HepG2 (cell line): Measurements from ENCODE around the gene ATG9A. TPM values are rescaled to one million over a fixed set of nuclear protein-coding genes. Genes with fewer than 3 reads are reported as not detected.

Source experiments
- JUNB ChIP-seq: sonication (generic); formaldehyde crosslinking; IDR thresholded peaks from 2 replicates; pipeline ENCODE4 v1.8.0; 2022; ENCODE audit warnings: missing genetic modification reagents, mild to moderate bottlenecking, borderline replicate concordance
- NCOA2 ChIP-seq: sonication (generic); formaldehyde crosslinking; IDR thresholded peaks from 2 replicates; pipeline ENCODE4 v1.8.0; 2022; ENCODE audit warnings: inconsistent platforms
- SPEN ChIP-seq: sonication (generic); formaldehyde crosslinking; IDR thresholded peaks from 2 replicates; pipeline ENCODE4 v1.5.1; 2020; ENCODE audit warnings: low read depth, mild to moderate bottlenecking, missing genetic modification reagents
- SRSF1 ChIP-seq: fragments of 200-400 bp; formaldehyde crosslinking; optimal IDR thresholded peaks from 2 replicates; pipeline ENCODE3; 2017; ENCODE audit warnings: mild to moderate bottlenecking, low read depth, low read length, moderate library complexity
- TGIF2 ChIP-seq: IDR thresholded peaks from 2 replicates; pipeline ENCODE4 v1.6.1; 2016; ENCODE audit warnings: control low read depth, missing compliant biosample characterization
- XBP1 ChIP-seq: sonication (generic); formaldehyde crosslinking; IDR thresholded peaks from 2 replicates; pipeline ENCODE4 v1.5.0; 2020; ENCODE audit warnings: missing genetic modification reagents
- YEATS2 ChIP-seq: sonication (generic); formaldehyde crosslinking; IDR thresholded peaks from 2 replicates; pipeline ENCODE4 v1.4.0; 2020; ENCODE audit warnings: missing genetic modification reagents, borderline replicate concordance
- ZNF260 ChIP-seq: sonication (generic); formaldehyde crosslinking; IDR thresholded peaks from 2 replicates; pipeline ENCODE4 v1.4.0; 2020; ENCODE audit warnings: missing genetic modification reagents, low read depth, mild to moderate bottlenecking, borderline replicate concordance
- ZNF484 ChIP-seq: sonication (generic); formaldehyde crosslinking; IDR thresholded peaks from 2 replicates; pipeline ENCODE4 v1.5.1; 2020; ENCODE audit warnings: mild to moderate bottlenecking, low read depth, missing genetic modification reagents, borderline replicate concordance
- ZNF768 ChIP-seq: sonication (generic); formaldehyde crosslinking; IDR thresholded peaks from 2 replicates; pipeline ENCODE4 v1.4.0; 2020; ENCODE audit warnings: missing genetic modification reagents
- ZNF790 ChIP-seq: sonication (generic); formaldehyde crosslinking; IDR thresholded peaks from 2 replicates; pipeline ENCODE4 v1.8.0; 2022; ENCODE audit warnings: missing genetic modification reagents, mild to moderate bottlenecking, borderline replicate concordance
- ZZZ3 ChIP-seq: sonication (generic); formaldehyde crosslinking; IDR thresholded peaks from 2 replicates; pipeline ENCODE4 v1.4.0; 2020; ENCODE audit warnings: missing genetic modification reagents, mild to moderate bottlenecking, borderline replicate concordance
- polyA plus RNA-seq, 8 experiments: library from polyadenylated mRNA; depleted of rRNA in 3 of 8; stranded (reverse) in 7 of 8; unstranded in 1 of 8; fragments of >200 nt; fragmentation: Illumina TruSeq in 4 of 8; extraction: Trizol in 4 of 8; gene quantifications; 2 replicates each; pipeline versions ENCODE4 v1.2.1 to v1.2.3, GENCODE V29; 2011 to 2016; ENCODE audit warnings: low read depth in 4 of 8, missing spikeins in 1 of 8, mixed read lengths in 1 of 8; ENCODE audit not compliant: insufficient read depth in 1 of 8
- total RNA-seq, 5 experiments: library from RNA; depleted of rRNA; stranded (reverse); fragments of >200 nt; fragmentation: Illumina TruSeq; extraction: Trizol; gene quantifications; 2 replicates each; pipeline ENCODE4 v1.2.3, GENCODE V29; 2016; ENCODE audit warnings: low read depth in 1 of 5
- TF ChIP-seq, protein P1 (sequence below): IDR thresholded peaks from 2 replicates; pipeline ENCODE4 v1.6.1; 2016; ENCODE audit warnings: low read depth, missing genetic modification reagents, missing compliant biosample characterization
- TF ChIP-seq, protein P2 (sequence below): sonication (generic); formaldehyde crosslinking; IDR thresholded peaks from 2 replicates; pipeline ENCODE4 v1.5.1; 2020; ENCODE audit warnings: mild to moderate bottlenecking, missing genetic modification reagents, moderate library complexity
- TF ChIP-seq, protein P3 (sequence below): sonication (generic); formaldehyde crosslinking; IDR thresholded peaks from 2 replicates; pipeline ENCODE4 v1.5.1; 2020; ENCODE audit warnings: mild to moderate bottlenecking, missing genetic modification reagents, moderate library complexity
- TF ChIP-seq, protein P4 (sequence below): sonication (generic); formaldehyde crosslinking; conservative IDR thresholded peaks from 2 replicates; pipeline ENCODE4 v1.4.0; 2020; ENCODE audit warnings: missing genetic modification reagents

ATG9A gene
- total and polyA plus RNA-seq, 2 of the 13 experiments (the other 11 are each of a cell fraction or from before 2014, with no cell fraction given) = 35.0 to 131 TPM

DNA sequence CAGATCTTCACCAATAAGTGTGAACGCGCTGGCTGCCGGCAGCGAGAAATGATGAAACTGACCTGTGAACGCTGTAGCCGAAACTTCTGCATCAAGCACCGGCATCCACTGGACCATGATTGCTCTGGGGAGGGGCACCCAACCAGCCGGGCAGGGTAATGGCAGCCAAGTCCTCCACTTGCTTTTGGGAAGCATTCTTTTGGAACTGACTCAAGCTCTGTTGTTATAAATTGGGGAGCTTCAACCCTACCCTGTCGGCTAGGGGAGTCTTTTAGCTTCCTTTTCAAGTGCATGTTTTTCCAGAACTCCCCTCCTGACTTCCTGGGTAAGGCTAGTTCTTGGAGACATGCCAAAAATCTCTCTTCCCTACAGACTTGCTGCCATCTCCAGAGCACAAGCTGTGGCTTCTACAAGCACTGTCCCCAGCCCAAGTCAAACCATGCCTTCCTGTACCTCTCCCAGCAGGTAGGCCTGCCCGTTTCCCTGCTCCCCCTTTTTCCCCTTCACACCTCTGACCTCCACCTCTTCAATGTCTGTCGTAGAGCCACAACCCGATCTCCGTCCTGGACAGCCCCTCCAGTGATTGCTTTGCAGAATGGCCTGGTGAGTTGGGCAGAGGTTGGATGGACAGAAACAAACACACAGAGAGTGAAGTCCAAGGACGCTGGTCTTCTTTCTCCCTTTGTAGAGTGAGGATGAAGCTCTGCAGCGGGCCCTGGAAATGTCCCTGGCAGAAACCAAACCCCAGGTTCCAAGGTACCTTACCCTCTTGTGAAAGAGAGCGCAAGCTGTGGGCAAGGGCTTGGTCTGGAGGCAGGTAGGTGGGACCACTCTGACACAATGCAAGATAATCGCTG lies 21.3 kb downstream of the ATG9A start (continued):
- TF ChIP-seq, protein P1, sequence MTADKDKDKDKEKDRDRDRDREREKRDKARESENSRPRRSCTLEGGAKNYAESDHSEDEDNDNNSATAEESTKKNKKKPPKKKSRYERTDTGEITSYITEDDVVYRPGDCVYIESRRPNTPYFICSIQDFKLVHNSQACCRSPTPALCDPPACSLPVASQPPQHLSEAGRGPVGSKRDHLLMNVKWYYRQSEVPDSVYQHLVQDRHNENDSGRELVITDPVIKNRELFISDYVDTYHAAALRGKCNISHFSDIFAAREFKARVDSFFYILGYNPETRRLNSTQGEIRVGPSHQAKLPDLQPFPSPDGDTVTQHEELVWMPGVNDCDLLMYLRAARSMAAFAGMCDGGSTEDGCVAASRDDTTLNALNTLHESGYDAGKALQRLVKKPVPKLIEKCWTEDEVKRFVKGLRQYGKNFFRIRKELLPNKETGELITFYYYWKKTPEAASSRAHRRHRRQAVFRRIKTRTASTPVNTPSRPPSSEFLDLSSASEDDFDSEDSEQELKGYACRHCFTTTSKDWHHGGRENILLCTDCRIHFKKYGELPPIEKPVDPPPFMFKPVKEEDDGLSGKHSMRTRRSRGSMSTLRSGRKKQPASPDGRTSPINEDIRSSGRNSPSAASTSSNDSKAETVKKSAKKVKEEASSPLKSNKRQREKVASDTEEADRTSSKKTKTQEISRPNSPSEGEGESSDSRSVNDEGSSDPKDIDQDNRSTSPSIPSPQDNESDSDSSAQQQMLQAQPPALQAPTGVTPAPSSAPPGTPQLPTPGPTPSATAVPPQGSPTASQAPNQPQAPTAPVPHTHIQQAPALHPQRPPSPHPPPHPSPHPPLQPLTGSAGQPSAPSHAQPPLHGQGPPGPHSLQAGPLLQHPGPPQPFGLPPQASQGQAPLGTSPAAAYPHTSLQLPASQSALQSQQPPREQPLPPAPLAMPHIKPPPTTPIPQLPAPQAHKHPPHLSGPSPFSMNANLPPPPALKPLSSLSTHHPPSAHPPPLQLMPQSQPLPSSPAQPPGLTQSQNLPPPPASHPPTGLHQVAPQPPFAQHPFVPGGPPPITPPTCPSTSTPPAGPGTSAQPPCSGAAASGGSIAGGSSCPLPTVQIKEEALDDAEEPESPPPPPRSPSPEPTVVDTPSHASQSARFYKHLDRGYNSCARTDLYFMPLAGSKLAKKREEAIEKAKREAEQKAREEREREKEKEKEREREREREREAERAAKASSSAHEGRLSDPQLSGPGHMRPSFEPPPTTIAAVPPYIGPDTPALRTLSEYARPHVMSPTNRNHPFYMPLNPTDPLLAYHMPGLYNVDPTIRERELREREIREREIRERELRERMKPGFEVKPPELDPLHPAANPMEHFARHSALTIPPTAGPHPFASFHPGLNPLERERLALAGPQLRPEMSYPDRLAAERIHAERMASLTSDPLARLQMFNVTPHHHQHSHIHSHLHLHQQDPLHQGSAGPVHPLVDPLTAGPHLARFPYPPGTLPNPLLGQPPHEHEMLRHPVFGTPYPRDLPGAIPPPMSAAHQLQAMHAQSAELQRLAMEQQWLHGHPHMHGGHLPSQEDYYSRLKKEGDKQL = no peak
- no peak for TF ChIP-seq ZNF260 (CRISPR knock-in tag)
- TF ChIP-seq TGIF2 (CRISPR knock-in tag) = peak; percentile 75
- TF ChIP-seq, protein P2, sequence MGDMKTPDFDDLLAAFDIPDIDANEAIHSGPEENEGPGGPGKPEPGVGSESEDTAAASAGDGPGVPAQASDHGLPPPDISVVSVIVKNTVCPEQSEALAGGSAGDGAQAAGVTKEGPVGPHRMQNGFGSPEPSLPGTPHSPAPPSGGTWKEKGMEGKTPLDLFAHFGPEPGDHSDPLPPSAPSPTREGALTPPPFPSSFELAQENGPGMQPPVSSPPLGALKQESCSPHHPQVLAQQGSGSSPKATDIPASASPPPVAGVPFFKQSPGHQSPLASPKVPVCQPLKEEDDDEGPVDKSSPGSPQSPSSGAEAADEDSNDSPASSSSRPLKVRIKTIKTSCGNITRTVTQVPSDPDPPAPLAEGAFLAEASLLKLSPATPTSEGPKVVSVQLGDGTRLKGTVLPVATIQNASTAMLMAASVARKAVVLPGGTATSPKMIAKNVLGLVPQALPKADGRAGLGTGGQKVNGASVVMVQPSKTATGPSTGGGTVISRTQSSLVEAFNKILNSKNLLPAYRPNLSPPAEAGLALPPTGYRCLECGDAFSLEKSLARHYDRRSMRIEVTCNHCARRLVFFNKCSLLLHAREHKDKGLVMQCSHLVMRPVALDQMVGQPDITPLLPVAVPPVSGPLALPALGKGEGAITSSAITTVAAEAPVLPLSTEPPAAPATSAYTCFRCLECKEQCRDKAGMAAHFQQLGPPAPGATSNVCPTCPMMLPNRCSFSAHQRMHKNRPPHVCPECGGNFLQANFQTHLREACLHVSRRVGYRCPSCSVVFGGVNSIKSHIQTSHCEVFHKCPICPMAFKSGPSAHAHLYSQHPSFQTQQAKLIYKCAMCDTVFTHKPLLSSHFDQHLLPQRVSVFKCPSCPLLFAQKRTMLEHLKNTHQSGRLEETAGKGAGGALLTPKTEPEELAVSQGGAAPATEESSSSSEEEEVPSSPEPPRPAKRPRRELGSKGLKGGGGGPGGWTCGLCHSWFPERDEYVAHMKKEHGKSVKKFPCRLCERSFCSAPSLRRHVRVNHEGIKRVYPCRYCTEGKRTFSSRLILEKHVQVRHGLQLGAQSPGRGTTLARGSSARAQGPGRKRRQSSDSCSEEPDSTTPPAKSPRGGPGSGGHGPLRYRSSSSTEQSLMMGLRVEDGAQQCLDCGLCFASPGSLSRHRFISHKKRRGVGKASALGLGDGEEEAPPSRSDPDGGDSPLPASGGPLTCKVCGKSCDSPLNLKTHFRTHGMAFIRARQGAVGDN (CRISPR knock-in tag) = peak; percentile 73
- peak; percentile 7; the same call in 1 of the 2 replicates for TF ChIP-seq ZNF768
- TF ChIP-seq, protein P3, sequence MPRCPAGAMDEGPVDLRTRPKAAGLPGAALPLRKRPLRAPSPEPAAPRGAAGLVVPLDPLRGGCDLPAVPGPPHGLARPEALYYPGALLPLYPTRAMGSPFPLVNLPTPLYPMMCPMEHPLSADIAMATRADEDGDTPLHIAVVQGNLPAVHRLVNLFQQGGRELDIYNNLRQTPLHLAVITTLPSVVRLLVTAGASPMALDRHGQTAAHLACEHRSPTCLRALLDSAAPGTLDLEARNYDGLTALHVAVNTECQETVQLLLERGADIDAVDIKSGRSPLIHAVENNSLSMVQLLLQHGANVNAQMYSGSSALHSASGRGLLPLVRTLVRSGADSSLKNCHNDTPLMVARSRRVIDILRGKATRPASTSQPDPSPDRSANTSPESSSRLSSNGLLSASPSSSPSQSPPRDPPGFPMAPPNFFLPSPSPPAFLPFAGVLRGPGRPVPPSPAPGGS = peak; percentile 37
- TF ChIP-seq JUNB = no peak
- TF ChIP-seq ZNF484 = no peak
- no peak for TF ChIP-seq XBP1 (CRISPR knock-in tag)
- peak; percentile 75 for TF ChIP-seq NCOA2 (CRISPR knock-in tag)
- no peak for TF ChIP-seq ZNF790 (CRISPR knock-in tag)
- peak; percentile 63 for TF ChIP-seq SPEN
- TF ChIP-seq SRSF1 = peak; percentile 23
- peak; percentile 24; the same call in 1 of the 2 replicates for TF ChIP-seq YEATS2
- TF ChIP-seq, protein P4, sequence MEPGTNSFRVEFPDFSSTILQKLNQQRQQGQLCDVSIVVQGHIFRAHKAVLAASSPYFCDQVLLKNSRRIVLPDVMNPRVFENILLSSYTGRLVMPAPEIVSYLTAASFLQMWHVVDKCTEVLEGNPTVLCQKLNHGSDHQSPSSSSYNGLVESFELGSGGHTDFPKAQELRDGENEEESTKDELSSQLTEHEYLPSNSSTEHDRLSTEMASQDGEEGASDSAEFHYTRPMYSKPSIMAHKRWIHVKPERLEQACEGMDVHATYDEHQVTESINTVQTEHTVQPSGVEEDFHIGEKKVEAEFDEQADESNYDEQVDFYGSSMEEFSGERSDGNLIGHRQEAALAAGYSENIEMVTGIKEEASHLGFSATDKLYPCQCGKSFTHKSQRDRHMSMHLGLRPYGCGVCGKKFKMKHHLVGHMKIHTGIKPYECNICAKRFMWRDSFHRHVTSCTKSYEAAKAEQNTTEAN (CRISPR knock-in tag) = no peak
- no peak for TF ChIP-seq ZZZ3 (CRISPR knock-in tag)
